Nephron (organoid): Measurements from ENCODE around the gene GDAP1L1.
"Not testable (repeated sequence)": the region's sequence is repeated elsewhere in the genome, so short reads cannot be mapped to it uniquely, and the experiment has no call there.

Source experiments
- H3K27ac Mint-ChIP-seq, 3 experiments: 2 replicates each; pipeline ENCODE4 v1.8.0; 2020; ENCODE audit warnings: mixed read lengths in 3 of 3, mild to moderate bottlenecking in 2 of 3, moderate library complexity in 1 of 3
- H3K27me3 Mint-ChIP-seq: 2 replicates; pipeline ENCODE4 v1.8.0; 2021; ENCODE audit warnings: low read depth, mild to moderate bottlenecking, moderate library complexity, mixed read lengths
- H3K36me3 Mint-ChIP-seq: 2 replicates; pipeline ENCODE4 v1.8.0; 2020; ENCODE audit warnings: low read depth, mixed read lengths
- H3K4me1 Mint-ChIP-seq: 2 replicates; pipeline ENCODE4 v1.8.0; 2020; ENCODE audit warnings: mixed read lengths
- H3K4me3 Mint-ChIP-seq, 3 experiments: 2 replicates each; pipeline ENCODE4 v1.8.0; 2020; ENCODE audit warnings: mild to moderate bottlenecking in 3 of 3, mixed read lengths in 3 of 3, moderate library complexity in 2 of 3
- H3K9me3 Mint-ChIP-seq: 2 replicates; pipeline ENCODE4 v1.8.0; 2020; ENCODE audit warnings: mixed read lengths
- CTCF ChIP-seq, 3 experiments: fragments of 200-600 bp; sonication (generic); IDR thresholded peaks; one replicate each; pipeline ENCODE4 v1.5.0; 2021; ENCODE audit warnings: antibody characterized with exemption in 3 of 3; ENCODE audit not compliant: unreplicated experiment in 3 of 3

Gene GDAP1L1

GRCh38 chr20:44231193-44231592 is 15.9 kb upstream of the GDAP1L1 start:
- TF ChIP-seq CTCF (IDR thresholded peaks at IDR 0.05; ENCODE audit: unreplicated experiment in 3 of 3), result no peak
- Mint-ChIP-seq H3K9me3 (no peaks in the 10 kb centered on the region), H3K36me3 (no peaks in the 10 kb centered on the region), H3K27ac (no peak overlapping the region), H3K4me3 (no peak overlapping the region), H3K27me3 (no peaks in the 10 kb centered on the region), H3K4me1 (no peaks in the 10 kb centered on the region)

- no peak overlapping the region for H3K4me3 Mint-ChIP-seq
- H3K27ac Mint-ChIP-seq, result no peak overlapping the region
- no peaks in the 10 kb centered on the region for H3K9me3 Mint-ChIP-seq
- H3K36me3 Mint-ChIP-seq, result no peaks in the 10 kb centered on the region
- H3K4me1 Mint-ChIP-seq, result no peaks in the 10 kb centered on the region
- no peaks in the 10 kb centered on the region for H3K27me3 Mint-ChIP-seq
- TF ChIP-seq CTCF (IDR thresholded peaks at IDR 0.05; ENCODE audit: unreplicated experiment in 3 of 3), result no peak
These were observed 15.2 kb upstream of the GDAP1L1 start for GRCh38 chr20:44231713-44232468.

- H3K4me3 Mint-ChIP-seq, H3K4me1 Mint-ChIP-seq, H3K9me3 Mint-ChIP-seq, H3K27ac Mint-ChIP-seq, H3K36me3 Mint-ChIP-seq, H3K27me3 Mint-ChIP-seq: not testable (repeated sequence)
These were observed 14.6 kb upstream of the GDAP1L1 start for GRCh38 chr20:44232469-44232856.

- Mint-ChIP-seq H3K27ac (no peak overlapping the region), H3K4me1 (no peaks in the 10 kb centered on the region), H3K27me3 (no peaks in the 10 kb centered on the region), H3K36me3 (no peaks in the 10 kb centered on the region), H3K4me3 (no peak overlapping the region), H3K9me3 (no peaks in the 10 kb centered on the region)
- no peak for TF ChIP-seq CTCF (IDR thresholded peaks at IDR 0.05; ENCODE audit: unreplicated experiment in 3 of 3)
These were observed 13.6 kb upstream of the GDAP1L1 start for GRCh38 chr20:44233436-44234016.

- no peak overlapping the region for H3K4me3 Mint-ChIP-seq
- TF ChIP-seq CTCF (IDR thresholded peaks at IDR 0.05; ENCODE audit: unreplicated experiment in 3 of 3), result no peak
- H3K27me3 Mint-ChIP-seq, result peaks cover 5% of the 10 kb centered on the region
- H3K4me1 Mint-ChIP-seq, result no peaks in the 10 kb centered on the region
- H3K27ac Mint-ChIP-seq, result no peak overlapping the region
- no peaks in the 10 kb centered on the region for H3K36me3 Mint-ChIP-seq
- no peaks in the 10 kb centered on the region for H3K9me3 Mint-ChIP-seq
These were observed 12.4 kb upstream of the GDAP1L1 start for GRCh38 chr20:44234566-44235317.

GRCh38 chr20:44235702-44236101 is 11.4 kb upstream of the GDAP1L1 start:
- Mint-ChIP-seq H3K4me1 (no peaks in the 10 kb centered on the region), H3K27ac (no peak overlapping the region), H3K27me3 (peaks cover 5% of the 10 kb centered on the region), H3K9me3 (no peaks in the 10 kb centered on the region), H3K36me3 (no peaks in the 10 kb centered on the region), H3K4me3 (no peak overlapping the region)
- no peak for TF ChIP-seq CTCF (IDR thresholded peaks at IDR 0.05; ENCODE audit: unreplicated experiment in 3 of 3)

- not testable (repeated sequence) for H3K27me3 Mint-ChIP-seq, H3K27ac Mint-ChIP-seq, H3K36me3 Mint-ChIP-seq, H3K9me3 Mint-ChIP-seq, H3K4me3 Mint-ChIP-seq, H3K4me1 Mint-ChIP-seq
These were observed 10.3 kb upstream of the GDAP1L1 start for GRCh38 chr20:44236840-44237239.
